Calu3 (cell line): ENCODE data around the gene MELTF. TPM values are rescaled to one million over a fixed set of nuclear protein-coding genes. Genes with fewer than 3 reads are reported as not detected.

Experiments used
- BruUV-seq: library from RNA; stranded (reverse); fragments of 400-500 nt; replicated peaks from 2 replicates; lab custom pipeline; 2021; lab: Mats Ljungman, UMichigan
- CTCF ChIA-PET: fragments of 300-600 bp; sonication (Branson Sonifier 250); formaldehyde crosslinking; loops from one replicate; lab custom pipeline; 2022; ENCODE audit warnings: antibody characterized with exemption; lab: Charles Lee
- DNase-seq: peaks from one replicate; pipeline ENCODE4 v3.0.0; 2022
- H3K27ac Mint-ChIP-seq: one replicate; pipeline ENCODE4 v1.8.0; 2022; ENCODE audit warnings: mixed read lengths; ENCODE audit not compliant: unreplicated experiment
- H3K27me3 Mint-ChIP-seq: one replicate; pipeline ENCODE4 v1.8.0; 2022; ENCODE audit warnings: mixed read lengths; ENCODE audit not compliant: unreplicated experiment
- H3K36me3 Mint-ChIP-seq: one replicate; pipeline ENCODE4 v1.8.0; 2022; ENCODE audit warnings: mild to moderate bottlenecking, moderate library complexity, mixed read lengths; ENCODE audit not compliant: insufficient read depth, unreplicated experiment
- H3K4me1 Mint-ChIP-seq: one replicate; pipeline ENCODE4 v1.8.0; 2022; ENCODE audit warnings: mild to moderate bottlenecking, low read depth, mixed read lengths; ENCODE audit not compliant: unreplicated experiment
- H3K4me3 Mint-ChIP-seq: one replicate; pipeline ENCODE4 v1.8.0; 2022; ENCODE audit warnings: mild to moderate bottlenecking, low read depth, moderate library complexity, mixed read lengths; ENCODE audit not compliant: unreplicated experiment
- H3K9me3 Mint-ChIP-seq: one replicate; pipeline ENCODE4 v1.8.0; 2022; ENCODE audit warnings: low read depth, mixed read lengths; ENCODE audit not compliant: unreplicated experiment
- intact Hi-C: fragments of 100-400 bp; cut with micrococcal nuclease; formaldehyde crosslinking; loops from one replicate; pipeline ENCODE4 v1.10.0; 2022; ENCODE audit not compliant: unreplicated experiment
- total RNA-seq: library from RNA; stranded (reverse); gene quantifications from 2 replicates; pipeline ENCODE4 v1.2.3, GENCODE V29; 2022
- TF ChIP-seq, protein P1 (sequence below): fragments of 200-600 bp; IDR thresholded peaks from one replicate; pipeline ENCODE4 v1.8.0; 2022; ENCODE audit warnings: antibody characterized with exemption; ENCODE audit not compliant: unreplicated experiment

Gene MELTF
- total RNA-seq, 1 experiment from 2014 or later, result 39.0 TPM

GRCh38 chr3:196975349-196975748, 54.3 kb downstream of the MELTF start:
- H3K9me3 Mint-ChIP-seq, result no peaks in the 10 kb centered on the region
- DNase-seq, result no peak
- no TSS peak for BruUV-seq
- CTCF ChIA-PET, result no interaction called here
- peaks cover 4% of the 10 kb centered on the region for H3K36me3 Mint-ChIP-seq
- TF ChIP-seq, protein P1, sequence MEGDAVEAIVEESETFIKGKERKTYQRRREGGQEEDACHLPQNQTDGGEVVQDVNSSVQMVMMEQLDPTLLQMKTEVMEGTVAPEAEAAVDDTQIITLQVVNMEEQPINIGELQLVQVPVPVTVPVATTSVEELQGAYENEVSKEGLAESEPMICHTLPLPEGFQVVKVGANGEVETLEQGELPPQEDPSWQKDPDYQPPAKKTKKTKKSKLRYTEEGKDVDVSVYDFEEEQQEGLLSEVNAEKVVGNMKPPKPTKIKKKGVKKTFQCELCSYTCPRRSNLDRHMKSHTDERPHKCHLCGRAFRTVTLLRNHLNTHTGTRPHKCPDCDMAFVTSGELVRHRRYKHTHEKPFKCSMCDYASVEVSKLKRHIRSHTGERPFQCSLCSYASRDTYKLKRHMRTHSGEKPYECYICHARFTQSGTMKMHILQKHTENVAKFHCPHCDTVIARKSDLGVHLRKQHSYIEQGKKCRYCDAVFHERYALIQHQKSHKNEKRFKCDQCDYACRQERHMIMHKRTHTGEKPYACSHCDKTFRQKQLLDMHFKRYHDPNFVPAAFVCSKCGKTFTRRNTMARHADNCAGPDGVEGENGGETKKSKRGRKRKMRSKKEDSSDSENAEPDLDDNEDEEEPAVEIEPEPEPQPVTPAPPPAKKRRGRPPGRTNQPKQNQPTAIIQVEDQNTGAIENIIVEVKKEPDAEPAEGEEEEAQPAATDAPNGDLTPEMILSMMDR, result no peak
- peaks cover 6% of the 10 kb centered on the region for H3K4me1 Mint-ChIP-seq
- no peak overlapping the region for H3K27ac Mint-ChIP-seq
- H3K27me3 Mint-ChIP-seq, result peaks cover 11% of the 10 kb centered on the region
- H3K4me3 Mint-ChIP-seq, result no peak overlapping the region
- intact Hi-C loops, result loop anchor here (10.0 kb wide), 1 partner anchor 209 kb away; no protein-coding TSS in a partner anchor

GRCh38 chr3:196974661-196975060, 55.0 kb downstream of the MELTF start:
- TF ChIP-seq, protein P1, result no peak
- peaks cover 9% of the 10 kb centered on the region for H3K36me3 Mint-ChIP-seq
- no peaks in the 10 kb centered on the region for H3K9me3 Mint-ChIP-seq
- H3K4me1 Mint-ChIP-seq, result peaks cover 10% of the 10 kb centered on the region
- intact Hi-C loops, result loop anchor here (5.0 to 10.0 kb wide), 2 partner anchors 210 to 367 kb away; no protein-coding TSS in a partner anchor
- peaks cover 16% of the 10 kb centered on the region for H3K27me3 Mint-ChIP-seq
- H3K27ac Mint-ChIP-seq, result no peak overlapping the region
- DNase-seq, result no peak
- no TSS peak for BruUV-seq
- CTCF ChIA-PET, result interaction anchor here (0.7 kb wide), 1 partner anchor 11 kb away, joined by 3 read pairs; no protein-coding TSS in a partner anchor
- H3K4me3 Mint-ChIP-seq, result no peak overlapping the region

GRCh38 chr3:196971094-196971698, 58.4 kb downstream of the MELTF start:
- H3K27me3 Mint-ChIP-seq, result peaks cover 16% of the 10 kb centered on the region
- intact Hi-C loops, result loop anchor here (5.0 to 10.0 kb wide), 2 partner anchors 214 to 364 kb away; no protein-coding TSS in a partner anchor
- TF ChIP-seq, protein P1, result no peak
- H3K27ac Mint-ChIP-seq, result no peak overlapping the region
- CTCF ChIA-PET, result no interaction called here
- peaks cover 29% of the 10 kb centered on the region for H3K36me3 Mint-ChIP-seq
- no TSS peak for BruUV-seq
- no peaks in the 10 kb centered on the region for H3K9me3 Mint-ChIP-seq
- no peak for DNase-seq
- H3K4me1 Mint-ChIP-seq, result peaks cover 10% of the 10 kb centered on the region
- H3K4me3 Mint-ChIP-seq, result no peak overlapping the region

GRCh38 chr3:196970547-196971093, 59.0 kb downstream of the MELTF start:
- intact Hi-C loops, result loop anchor here (5.0 to 10.0 kb wide), 2 partner anchors 214 to 363 kb away; no protein-coding TSS in a partner anchor
- no TSS peak for BruUV-seq
- no peak for DNase-seq
- TF ChIP-seq, protein P1, result no peak
- H3K9me3 Mint-ChIP-seq, result no peaks in the 10 kb centered on the region
- H3K36me3 Mint-ChIP-seq, result peaks cover 29% of the 10 kb centered on the region
- H3K27ac Mint-ChIP-seq, result peak overlapping the region; percentile 27
- H3K4me1 Mint-ChIP-seq, result peaks cover 10% of the 10 kb centered on the region
- peak overlapping the region; percentile 80 for H3K4me3 Mint-ChIP-seq
- CTCF ChIA-PET, result no interaction called here
- peaks cover 16% of the 10 kb centered on the region for H3K27me3 Mint-ChIP-seq
